ENCODE measurements around the gene TMEM117.
"Not testable (repeated sequence)": the region's sequence is repeated elsewhere in the genome, so short reads cannot be mapped to it uniquely, and the experiment has no call there.

TMEM117 gene

DNA sequence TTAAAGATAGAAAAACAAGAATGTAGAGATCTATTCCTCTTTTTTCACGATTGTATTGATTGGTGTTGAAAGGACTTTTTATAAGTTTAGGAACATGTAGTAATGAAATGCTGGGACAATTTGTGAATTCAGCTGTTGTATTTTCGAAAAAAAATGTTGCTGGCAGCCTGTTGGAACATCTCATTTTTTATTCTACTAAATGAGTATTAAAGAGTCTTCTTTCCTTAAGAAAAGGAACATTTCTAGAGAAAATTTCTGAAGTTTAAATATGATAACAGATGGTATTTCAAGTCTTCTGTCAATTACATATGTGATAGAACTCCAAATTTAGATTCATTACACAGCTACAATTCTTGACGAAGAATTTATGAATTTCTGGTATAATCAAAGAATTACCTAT is 189.6 kb downstream of the TMEM117 start:
- TF ChIP-seq ZNF70 (CRISPR knock-in tag; IDR thresholded peaks at IDR 0.05) (no peak), CSDC2 (CRISPR knock-in tag; IDR thresholded peaks at IDR 0.05) (no peak), TOX (CRISPR knock-in tag; IDR thresholded peaks at IDR 0.05; ENCODE audit: borderline replicate concordance) (no peak), PPARA (CRISPR knock-in tag; IDR thresholded peaks at IDR 0.05; ENCODE audit: borderline replicate concordance) (no peak), ZFP3 (CRISPR knock-in tag; IDR thresholded peaks at IDR 0.05) (no peak), TSHZ2 (CRISPR knock-in tag; IDR thresholded peaks at IDR 0.05) (no peak), OSR1 (CRISPR knock-in tag; IDR thresholded peaks at IDR 0.05) (no peak), ZC3H10 (CRISPR knock-in tag; IDR thresholded peaks at IDR 0.05) (no peak), ARNTL (CRISPR knock-in tag; IDR thresholded peaks at IDR 0.05; ENCODE audit: borderline replicate concordance, low read depth) (no peak), CSRNP3 (CRISPR knock-in tag; IDR thresholded peaks at IDR 0.05) (no peak)
- TF ChIP-seq, protein P1, sequence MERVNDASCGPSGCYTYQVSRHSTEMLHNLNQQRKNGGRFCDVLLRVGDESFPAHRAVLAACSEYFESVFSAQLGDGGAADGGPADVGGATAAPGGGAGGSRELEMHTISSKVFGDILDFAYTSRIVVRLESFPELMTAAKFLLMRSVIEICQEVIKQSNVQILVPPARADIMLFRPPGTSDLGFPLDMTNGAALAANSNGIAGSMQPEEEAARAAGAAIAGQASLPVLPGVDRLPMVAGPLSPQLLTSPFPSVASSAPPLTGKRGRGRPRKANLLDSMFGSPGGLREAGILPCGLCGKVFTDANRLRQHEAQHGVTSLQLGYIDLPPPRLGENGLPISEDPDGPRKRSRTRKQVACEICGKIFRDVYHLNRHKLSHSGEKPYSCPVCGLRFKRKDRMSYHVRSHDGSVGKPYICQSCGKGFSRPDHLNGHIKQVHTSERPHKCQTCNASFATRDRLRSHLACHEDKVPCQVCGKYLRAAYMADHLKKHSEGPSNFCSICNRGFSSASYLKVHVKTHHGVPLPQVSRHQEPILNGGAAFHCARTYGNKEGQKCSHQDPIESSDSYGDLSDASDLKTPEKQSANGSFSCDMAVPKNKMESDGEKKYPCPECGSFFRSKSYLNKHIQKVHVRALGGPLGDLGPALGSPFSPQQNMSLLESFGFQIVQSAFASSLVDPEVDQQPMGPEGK (CRISPR knock-in tag; IDR thresholded peaks at IDR 0.05; ENCODE audit: borderline replicate concordance) = no peak
- TF ChIP-seq, protein P2, sequence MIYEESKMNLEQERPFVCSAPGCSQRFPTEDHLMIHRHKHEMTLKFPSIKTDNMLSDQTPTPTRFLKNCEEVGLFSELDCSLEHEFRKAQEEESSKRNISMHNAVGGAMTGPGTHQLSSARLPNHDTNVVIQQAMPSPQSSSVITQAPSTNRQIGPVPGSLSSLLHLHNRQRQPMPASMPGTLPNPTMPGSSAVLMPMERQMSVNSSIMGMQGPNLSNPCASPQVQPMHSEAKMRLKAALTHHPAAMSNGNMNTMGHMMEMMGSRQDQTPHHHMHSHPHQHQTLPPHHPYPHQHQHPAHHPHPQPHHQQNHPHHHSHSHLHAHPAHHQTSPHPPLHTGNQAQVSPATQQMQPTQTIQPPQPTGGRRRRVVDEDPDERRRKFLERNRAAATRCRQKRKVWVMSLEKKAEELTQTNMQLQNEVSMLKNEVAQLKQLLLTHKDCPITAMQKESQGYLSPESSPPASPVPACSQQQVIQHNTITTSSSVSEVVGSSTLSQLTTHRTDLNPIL (CRISPR knock-in tag; IDR thresholded peaks at IDR 0.05; ENCODE audit: low read depth) = no peak
- no peak for ATAC-seq

DNA sequence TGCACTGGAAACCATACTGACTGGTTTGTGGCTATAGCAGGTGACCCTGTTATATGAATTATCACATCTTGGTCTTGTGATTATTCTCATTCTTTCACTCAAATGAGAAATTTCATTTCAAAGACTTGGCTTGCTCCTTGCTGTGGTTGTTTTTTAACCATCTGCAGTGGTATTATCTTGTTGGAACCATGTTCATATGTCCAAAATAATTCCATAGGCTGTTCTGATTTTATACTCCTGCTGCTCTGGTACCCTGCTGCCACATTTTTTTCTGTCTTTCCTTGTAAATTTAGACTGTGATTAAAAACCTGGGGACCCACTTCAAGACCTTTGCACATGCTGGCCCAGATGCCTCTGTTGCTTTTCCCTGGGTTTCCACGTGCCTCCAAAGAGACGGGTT is 190.2 kb downstream of the TMEM117 start:
- ATAC-seq = no peak
- TF ChIP-seq RARB (CRISPR knock-in tag; IDR thresholded peaks at IDR 0.05) (no peak), ZNF8 (CRISPR knock-in tag; IDR thresholded peaks at IDR 0.05) (no peak), ZNF70 (CRISPR knock-in tag; IDR thresholded peaks at IDR 0.05) (no peak), POU6F1 (CRISPR knock-in tag; IDR thresholded peaks at IDR 0.05; ENCODE audit: borderline replicate concordance, low read depth) (no peak), ZFP3 (CRISPR knock-in tag; IDR thresholded peaks at IDR 0.05) (no peak), ARNTL (CRISPR knock-in tag; IDR thresholded peaks at IDR 0.05; ENCODE audit: borderline replicate concordance, low read depth) (no peak), ZC3H10 (CRISPR knock-in tag; IDR thresholded peaks at IDR 0.05) (no peak), TOX (CRISPR knock-in tag; IDR thresholded peaks at IDR 0.05; ENCODE audit: borderline replicate concordance) (no peak), PPARA (CRISPR knock-in tag; IDR thresholded peaks at IDR 0.05; ENCODE audit: borderline replicate concordance) (no peak), BACH2 (CRISPR knock-in tag; IDR thresholded peaks at IDR 0.05; ENCODE audit: borderline replicate concordance) (no peak), CSDC2 (CRISPR knock-in tag; IDR thresholded peaks at IDR 0.05) (no peak), ESRRG (CRISPR knock-in tag; IDR thresholded peaks at IDR 0.05) (no peak), GLIS3 (CRISPR knock-in tag; IDR thresholded peaks at IDR 0.05) (no peak), TCF4 (CRISPR knock-in tag; IDR thresholded peaks at IDR 0.05; ENCODE audit: borderline replicate concordance) (no peak), SNAI2 (CRISPR knock-in tag; IDR thresholded peaks at IDR 0.05) (no peak), ZFP30 (CRISPR knock-in tag; IDR thresholded peaks at IDR 0.05) (no peak)
- TF ChIP-seq, protein P1 (CRISPR knock-in tag; IDR thresholded peaks at IDR 0.05; ENCODE audit: borderline replicate concordance) = no peak
- TF ChIP-seq, protein P2 (CRISPR knock-in tag; IDR thresholded peaks at IDR 0.05; ENCODE audit: low read depth) = no peak

- not testable (repeated sequence) for ATAC-seq
Observed at GRCh38 chr12:44026926-44027325, 191.0 kb downstream of the TMEM117 start.

Measured in SK-N-SH treated with all-trans-retinoic acid at 6 μM for 48 hours (cell line).